NCI-H1694 (cell line): Measurements from ENCODE around the gene HOXA5.

ENCODE experiments used
- DNase-seq: peaks from one replicate; lab custom pipeline; 2025; lab: John Stamatoyannopoulos, UW

The HOXA5 gene

GRCh38 chr7:27143023-27143949 is at the start of gene HOXA5:
HOXA5 (minus strand) TSS chr7:27143681; CDS start chr7:27143607, 74 bp downstream.
- no peak for DNase-seq

- no peak for DNase-seq
These were observed 49.3 kb upstream of the HOXA5 start for GRCh38 chr7:27192546-27193334.

DNA sequence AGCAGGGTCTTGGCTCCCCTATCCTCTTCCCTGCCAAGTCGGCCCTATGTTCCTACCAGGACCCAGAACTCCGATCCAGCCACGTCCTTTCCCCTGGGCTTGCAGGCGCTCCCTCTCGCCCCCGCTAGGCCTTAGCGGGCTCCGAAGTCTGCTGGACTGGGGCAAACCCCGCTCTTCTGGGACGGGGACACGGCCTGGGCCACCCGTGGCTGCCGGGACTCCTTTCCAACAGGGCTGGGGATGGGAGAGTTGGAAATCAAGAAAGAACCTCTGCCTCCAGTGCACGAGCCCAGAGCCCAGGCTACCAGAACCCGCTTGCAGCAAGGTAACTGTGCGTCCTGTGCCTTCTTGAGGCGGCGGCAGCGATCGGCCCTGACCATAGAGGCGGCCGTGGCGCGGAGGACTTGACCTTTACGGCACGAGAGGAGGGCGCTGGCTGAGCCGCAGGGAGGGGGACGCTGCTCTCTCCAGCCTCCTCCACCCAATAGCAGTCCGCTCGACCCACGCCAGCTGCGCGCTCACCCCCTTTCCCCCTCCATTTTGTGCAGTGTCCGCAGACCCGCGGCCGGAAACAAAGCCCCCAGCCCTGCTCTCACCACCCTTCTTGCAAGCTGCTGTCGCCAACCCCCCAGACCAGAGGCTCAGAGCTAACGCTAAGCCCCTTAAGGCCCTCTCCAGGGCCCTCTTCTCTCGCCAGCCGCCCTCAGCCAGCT is 48.5 kb upstream of the HOXA5 start:
- DNase-seq, result no peak

DNA sequence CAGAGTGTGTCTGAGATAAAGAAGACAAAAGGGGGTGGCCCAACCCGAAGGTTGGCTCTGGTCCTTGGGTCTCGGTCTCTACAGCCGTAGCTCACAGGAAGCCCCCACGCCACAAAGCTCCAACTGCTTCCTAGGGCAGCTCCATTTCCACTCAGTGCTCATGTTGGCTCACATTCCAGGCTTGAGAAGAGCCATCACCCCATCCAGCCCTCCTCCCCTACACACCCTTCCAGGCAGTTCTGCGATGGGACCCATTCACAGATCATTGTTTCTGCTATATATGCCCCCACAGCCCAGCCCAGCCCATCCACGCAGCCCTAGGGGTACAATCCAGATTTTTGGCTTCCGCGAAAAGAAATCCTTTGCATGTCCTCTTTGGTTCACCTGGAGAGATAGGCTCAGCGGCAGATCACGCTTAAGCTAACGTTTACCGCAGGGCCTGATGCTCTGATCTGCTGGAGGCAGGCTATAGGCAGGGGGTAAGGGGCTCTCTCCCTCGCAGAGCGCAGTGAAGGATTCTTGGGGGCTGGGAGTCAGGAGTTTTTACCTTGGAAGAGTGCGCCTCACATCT is 47.8 kb upstream of the HOXA5 start:
- DNase-seq, result no peak

DNA sequence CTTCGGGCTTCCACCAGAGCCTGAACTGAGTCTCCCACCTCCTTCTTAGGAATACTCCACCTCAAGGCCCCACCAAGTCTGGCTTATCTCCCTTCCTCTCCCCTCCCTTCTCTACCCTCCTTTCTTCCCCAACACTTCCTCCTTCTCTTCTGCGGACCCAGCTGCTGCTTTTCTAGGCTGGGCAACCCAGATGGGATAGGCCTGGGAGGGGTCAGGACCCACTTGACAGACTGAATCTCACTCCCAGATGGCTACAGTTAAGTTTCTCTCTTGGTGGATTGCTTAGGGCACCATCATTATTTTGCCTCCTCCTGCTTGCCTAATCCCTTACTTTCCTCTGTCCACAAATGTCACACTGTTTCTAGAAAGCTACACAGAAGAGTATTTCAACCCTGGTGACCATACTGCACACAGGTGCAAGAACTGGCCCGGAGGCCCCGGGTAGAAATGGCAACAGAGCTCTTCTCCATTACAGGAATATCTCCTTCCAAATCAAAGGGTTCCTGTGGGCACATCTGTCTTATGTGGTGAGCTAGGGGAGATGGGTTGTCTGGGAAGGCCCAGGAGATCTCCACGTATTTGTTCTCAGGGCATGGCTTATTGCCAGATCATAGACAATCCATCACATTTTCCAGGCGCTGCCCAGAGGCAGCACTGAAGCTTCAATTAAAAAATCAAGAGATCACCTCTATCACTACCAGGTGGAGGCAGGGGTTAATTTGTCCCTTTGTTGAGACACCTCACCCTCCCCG is 46.7 kb upstream of the HOXA5 start:
- DNase-seq, result no peak

GRCh38 chr7:27189295-27189996 is 46.0 kb upstream of the HOXA5 start:
- DNase-seq, result no peak

- no peak for DNase-seq
These were observed 45.2 kb upstream of the HOXA5 start for GRCh38 chr7:27188386-27189294.

GRCh38 chr7:27187475-27188385 is 44.2 kb upstream of the HOXA5 start:
- no peak for DNase-seq

GRCh38 chr7:27186668-27187474 is 43.4 kb upstream of the HOXA5 start:
- no peak for DNase-seq

DNA sequence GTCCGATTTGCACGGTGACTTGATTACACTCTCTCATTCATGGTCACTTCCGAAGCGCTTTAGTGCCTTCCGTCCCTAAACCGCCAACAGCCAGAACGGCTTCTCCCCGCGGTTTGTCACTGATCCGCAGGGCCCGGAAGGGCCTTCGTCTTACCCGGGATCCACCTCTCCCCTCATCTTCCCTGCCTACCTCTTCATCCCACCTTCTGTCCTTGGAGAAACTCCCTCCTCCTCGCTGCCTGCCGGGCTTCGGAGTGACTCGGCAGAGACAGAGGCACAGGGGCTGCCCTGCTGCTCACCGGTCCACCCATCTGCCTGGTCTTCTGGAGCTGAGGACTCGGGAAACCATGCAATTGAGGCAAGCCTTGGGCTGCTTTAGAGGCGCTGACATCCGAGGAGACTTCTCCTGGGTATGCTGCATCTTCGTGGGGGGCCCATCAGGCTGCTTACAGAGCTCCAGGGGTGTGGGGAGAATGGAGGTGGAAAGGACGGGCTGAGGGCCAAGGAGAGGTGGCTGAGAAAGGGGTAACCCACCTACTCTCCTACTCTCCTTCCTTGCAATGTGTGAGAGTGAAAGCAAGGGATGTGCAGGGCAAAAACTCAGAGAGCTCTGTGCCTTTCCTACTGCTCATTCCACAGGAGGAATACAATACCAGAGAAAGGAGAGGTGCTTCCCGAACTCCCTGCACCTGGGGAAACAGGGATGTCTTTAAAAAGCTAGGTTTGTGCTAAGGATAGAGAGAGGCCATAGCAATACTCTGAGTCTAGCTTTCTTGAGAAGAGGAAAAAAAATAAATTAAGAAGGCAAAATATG is 42.6 kb upstream of the HOXA5 start:
- no peak for DNase-seq

GRCh38 chr7:27185013-27185853 is 41.8 kb upstream of the HOXA5 start, which contains the start of gene HOXA11:
HOXA11 (minus strand) TSS chr7:27185232; CDS start chr7:27185144, 88 bp downstream.
- no peak for DNase-seq

- no peak for DNase-seq
These were observed 41.0 kb upstream of the HOXA5 start for GRCh38 chr7:27184337-27185012.

DNA sequence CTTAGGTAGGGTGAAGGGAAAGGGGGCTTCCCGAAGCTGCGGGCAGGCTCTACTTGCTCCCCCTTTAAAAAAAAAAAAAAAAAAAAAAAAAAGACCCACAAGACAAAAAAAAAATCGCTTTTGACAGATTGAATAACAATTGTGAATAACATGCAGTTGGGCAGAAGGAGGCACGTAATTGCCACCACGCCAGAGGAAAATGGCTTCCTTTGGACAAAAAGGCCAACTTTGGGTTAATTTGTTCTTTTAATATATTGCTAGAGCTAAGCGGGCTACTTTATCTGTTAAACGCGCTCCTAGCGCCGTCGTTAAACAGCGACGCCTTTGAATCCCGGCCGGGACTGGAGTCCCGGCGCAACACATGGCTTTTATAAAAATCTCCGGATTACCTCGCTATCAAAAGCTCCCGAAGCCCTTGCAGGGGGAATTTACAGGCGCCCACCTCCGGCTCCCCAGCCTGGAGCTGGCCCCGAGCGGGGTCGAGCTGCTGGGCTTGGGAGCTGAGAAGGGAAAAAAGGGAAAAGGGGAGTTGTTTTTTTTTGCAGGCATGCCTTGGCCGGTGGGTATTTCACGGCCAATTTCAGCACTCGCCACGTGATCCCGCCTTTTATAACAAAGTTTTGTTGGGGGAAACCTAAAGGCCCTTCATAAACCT is 40.3 kb upstream of the HOXA5 start:
- no peak for DNase-seq

DNA sequence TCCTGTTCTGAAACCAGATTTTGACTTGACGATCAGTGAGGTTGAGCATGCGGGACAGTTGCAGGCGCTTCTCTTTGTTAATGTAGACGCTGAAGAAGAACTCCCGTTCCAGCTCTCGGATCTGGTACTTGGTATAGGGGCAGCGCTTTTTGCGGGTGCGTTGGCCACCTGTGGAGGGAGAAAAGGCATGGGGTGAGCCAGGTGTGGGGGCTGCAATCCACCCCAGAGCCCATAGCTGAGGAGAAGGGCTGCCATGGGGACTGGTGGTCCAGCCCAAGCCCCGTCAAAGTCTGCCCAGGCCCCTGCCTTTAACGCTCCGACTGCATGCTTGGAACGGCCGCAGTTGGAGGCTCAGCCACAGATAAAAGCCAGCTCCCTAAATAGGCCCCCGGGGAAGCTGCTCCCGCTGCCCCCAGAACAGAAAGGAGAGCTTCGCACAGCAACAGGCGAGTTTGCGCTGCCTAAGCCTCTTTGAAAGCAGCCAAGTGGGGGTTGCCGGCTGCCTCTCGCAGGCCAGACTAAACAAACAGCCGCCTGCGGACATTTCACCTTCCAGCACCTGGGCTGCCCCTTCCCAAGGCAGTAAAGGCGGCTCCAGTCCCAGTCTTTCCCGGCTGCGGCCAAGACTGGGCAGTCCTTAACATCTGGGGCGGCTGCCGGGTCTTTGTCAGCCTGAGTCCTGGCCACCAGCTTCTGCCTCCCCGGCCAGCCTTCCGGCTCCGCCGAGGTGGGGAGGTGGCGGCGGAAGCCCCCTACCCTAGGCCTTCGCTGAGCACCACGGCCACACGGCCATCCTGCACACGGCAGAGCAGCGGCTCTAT is 39.6 kb upstream of the HOXA5 start:
- no peak for DNase-seq
